Left ventricle myocardium inferior (tissue), 1 donor: ENCODE results near the gene WFIKKN2. TPM values are rescaled to one million over a fixed set of nuclear protein-coding genes. Genes with fewer than 3 reads are reported as not detected.
"Not testable (repeated sequence)": the region's sequence is repeated elsewhere in the genome, so short reads cannot be mapped to it uniquely, and the experiment has no call there.

Source experiments
- DNase-seq: peaks from one replicate; pipeline ENCODE4 v3.0.0-alpha.2; 2020
- H3K27ac ChIP-seq: fragments of 200-600 bp; replicated peaks from 2 replicates; pipeline ENCODE4 v1.8.0; 2021
- H3K27me3 ChIP-seq: fragments of 200-600 bp; 2 replicates; pipeline ENCODE4 v1.8.0; 2021; ENCODE audit warnings: low read depth
- H3K36me3 ChIP-seq: fragments of 200-600 bp; 2 replicates; pipeline ENCODE4 v1.8.0; 2021
- H3K4me1 ChIP-seq: fragments of 200-600 bp; 2 replicates; pipeline ENCODE4 v1.8.0; 2021
- H3K4me3 ChIP-seq: fragments of 200-600 bp; 2 replicates; pipeline ENCODE4 v1.8.0; 2021; ENCODE audit warnings: mild to moderate bottlenecking, moderate library complexity
- H3K9me3 ChIP-seq: fragments of 200-600 bp; replicated peaks from 2 replicates; pipeline ENCODE4 v1.8.0; 2021
- intact Hi-C: fragments of 100-400 bp; cut with micrococcal nuclease; formaldehyde crosslinking; loops from one replicate; pipeline ENCODE4 v1.11.0; 2022
- total RNA-seq: library from RNA; stranded (reverse); fragmentation: NEBNext Ultra II Directional; extraction: Animal tissue kit (Norgen Biotek cat#: 25700); gene quantifications from one replicate; pipeline ENCODE4 v1.2.1, GENCODE V29; 2021
- TF ChIP-seq, protein P1 (sequence below): fragments of 200-600 bp; IDR thresholded peaks from 2 replicates; pipeline ENCODE4 v1.8.0; 2021; ENCODE audit warnings: antibody characterized with exemption, mild to moderate bottlenecking, borderline replicate concordance
- donor health status: DM: no; HTN: yes; CAD: no; lungs with severe emphysema.

Gene WFIKKN2
- total RNA-seq, 1 donor from 2014 or later = 0.25 TPM

DNA sequence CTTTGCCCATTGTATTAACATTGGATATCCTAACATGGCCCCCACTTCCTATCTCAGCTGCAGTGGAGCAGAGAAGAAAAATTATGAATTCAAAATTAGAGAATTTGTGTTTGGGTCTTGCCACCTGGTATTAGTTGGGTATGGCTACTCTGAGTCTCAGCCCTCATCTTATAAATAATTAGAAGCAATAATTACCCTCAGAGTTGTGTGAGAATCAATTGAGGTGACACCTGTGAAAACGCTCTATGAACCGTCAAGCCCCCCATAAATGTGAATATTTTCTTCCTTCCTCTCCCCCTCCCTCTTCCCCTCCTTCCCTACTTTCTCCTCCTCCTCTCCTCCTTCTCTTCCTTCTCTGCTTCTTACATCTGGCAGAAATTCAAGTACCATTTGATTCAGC is 39.7 kb downstream of the WFIKKN2 start:
- intact Hi-C loops = no loop called here

DNA sequence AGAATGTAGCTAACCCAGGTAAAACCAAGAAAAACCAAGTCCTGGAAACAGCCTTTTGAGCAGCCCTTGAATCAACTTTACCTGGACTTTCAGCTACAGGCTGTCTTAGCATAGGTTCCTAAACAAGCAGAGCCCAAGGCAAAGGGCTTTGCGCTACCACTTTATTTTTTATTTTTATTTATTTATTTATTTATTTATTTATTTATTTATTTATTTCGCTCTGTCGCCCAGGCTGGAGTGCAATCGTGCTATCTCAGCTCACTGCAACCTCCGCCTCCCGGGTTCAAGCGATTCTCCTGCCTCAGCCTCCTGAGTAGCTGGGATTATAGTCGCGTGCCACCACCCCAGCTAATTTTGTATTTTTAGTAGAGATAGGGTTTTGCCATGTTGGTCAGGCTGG is 41.7 kb downstream of the WFIKKN2 start:
- H3K27ac ChIP-seq, H3K4me3 ChIP-seq, DNase-seq, H3K27me3 ChIP-seq, H3K4me1 ChIP-seq, intact Hi-C loops, H3K36me3 ChIP-seq: not testable (repeated sequence)
- H3K9me3 ChIP-seq = peaks cover 10% of the 10 kb centered on the region

More for the DNA sequence above, 39.7 kb downstream of the WFIKKN2 start:
- DNase-seq = no peak
- H3K9me3 ChIP-seq = peaks cover 9% of the 10 kb centered on the region
- no peaks in the 10 kb centered on the region for H3K36me3 ChIP-seq
- TF ChIP-seq, protein P1, sequence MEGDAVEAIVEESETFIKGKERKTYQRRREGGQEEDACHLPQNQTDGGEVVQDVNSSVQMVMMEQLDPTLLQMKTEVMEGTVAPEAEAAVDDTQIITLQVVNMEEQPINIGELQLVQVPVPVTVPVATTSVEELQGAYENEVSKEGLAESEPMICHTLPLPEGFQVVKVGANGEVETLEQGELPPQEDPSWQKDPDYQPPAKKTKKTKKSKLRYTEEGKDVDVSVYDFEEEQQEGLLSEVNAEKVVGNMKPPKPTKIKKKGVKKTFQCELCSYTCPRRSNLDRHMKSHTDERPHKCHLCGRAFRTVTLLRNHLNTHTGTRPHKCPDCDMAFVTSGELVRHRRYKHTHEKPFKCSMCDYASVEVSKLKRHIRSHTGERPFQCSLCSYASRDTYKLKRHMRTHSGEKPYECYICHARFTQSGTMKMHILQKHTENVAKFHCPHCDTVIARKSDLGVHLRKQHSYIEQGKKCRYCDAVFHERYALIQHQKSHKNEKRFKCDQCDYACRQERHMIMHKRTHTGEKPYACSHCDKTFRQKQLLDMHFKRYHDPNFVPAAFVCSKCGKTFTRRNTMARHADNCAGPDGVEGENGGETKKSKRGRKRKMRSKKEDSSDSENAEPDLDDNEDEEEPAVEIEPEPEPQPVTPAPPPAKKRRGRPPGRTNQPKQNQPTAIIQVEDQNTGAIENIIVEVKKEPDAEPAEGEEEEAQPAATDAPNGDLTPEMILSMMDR = no peak
- H3K27ac ChIP-seq = no peak overlapping the region
- H3K27me3 ChIP-seq = no peaks in the 10 kb centered on the region
- H3K4me1 ChIP-seq = peaks cover 14% of the 10 kb centered on the region
- H3K4me3 ChIP-seq = no peak overlapping the region

DNA sequence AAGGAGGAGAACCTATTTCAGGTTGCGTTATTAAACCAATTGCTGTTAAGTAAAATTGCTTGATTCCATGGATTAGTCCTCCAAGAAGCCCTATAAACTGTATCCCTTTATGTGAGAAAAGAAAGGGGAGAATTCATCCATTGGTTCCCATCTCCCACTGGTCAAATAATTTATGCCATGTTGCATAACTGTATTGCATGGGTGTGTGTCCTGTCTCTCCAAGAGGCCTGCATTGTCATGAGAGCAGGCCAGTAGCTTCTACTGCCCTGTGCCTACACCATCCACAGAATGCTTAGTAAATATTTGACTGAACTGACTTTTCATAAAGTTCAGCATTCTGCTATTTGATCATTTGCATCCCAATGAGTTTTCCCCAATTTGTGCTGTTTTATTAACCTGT is 42.5 kb downstream of the WFIKKN2 start:
- H3K36me3 ChIP-seq = no peaks in the 10 kb centered on the region
- H3K4me1 ChIP-seq = peaks cover 2% of the 10 kb centered on the region
- DNase-seq = no peak
- TF ChIP-seq, protein P1 = no peak
- H3K9me3 ChIP-seq = peaks cover 10% of the 10 kb centered on the region
- no peak overlapping the region for H3K27ac ChIP-seq
- no peak overlapping the region for H3K4me3 ChIP-seq
- H3K27me3 ChIP-seq = no peaks in the 10 kb centered on the region
- intact Hi-C loops = no loop called here

DNA sequence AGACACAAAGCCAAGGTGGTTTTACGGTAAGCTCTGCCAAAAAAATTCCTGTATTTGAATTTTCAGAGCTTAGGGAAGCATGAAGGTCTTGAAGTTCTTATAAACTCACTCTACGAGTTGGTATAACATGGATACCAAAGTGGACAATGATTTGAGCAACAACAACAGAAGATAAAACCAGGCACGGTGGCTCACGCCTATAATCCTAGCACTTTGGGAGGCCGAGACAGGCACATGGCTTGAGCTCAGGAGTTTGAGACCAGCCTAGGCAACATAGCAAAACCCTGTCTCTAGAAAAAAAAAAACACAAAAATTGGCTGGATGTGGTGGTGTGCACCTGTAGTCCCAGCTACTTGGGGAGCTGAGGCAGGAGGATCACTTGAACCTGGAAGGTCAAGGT is 43.7 kb downstream of the WFIKKN2 start:
- intact Hi-C loops = no loop called here
- no peaks in the 10 kb centered on the region for H3K36me3 ChIP-seq
- H3K4me3 ChIP-seq = no peak overlapping the region
- peaks cover 10% of the 10 kb centered on the region for H3K9me3 ChIP-seq
- peaks cover 4% of the 10 kb centered on the region for H3K4me1 ChIP-seq
- DNase-seq = no peak
- no peaks in the 10 kb centered on the region for H3K27me3 ChIP-seq
- H3K27ac ChIP-seq = no peak overlapping the region
- TF ChIP-seq, protein P1 = no peak

DNA sequence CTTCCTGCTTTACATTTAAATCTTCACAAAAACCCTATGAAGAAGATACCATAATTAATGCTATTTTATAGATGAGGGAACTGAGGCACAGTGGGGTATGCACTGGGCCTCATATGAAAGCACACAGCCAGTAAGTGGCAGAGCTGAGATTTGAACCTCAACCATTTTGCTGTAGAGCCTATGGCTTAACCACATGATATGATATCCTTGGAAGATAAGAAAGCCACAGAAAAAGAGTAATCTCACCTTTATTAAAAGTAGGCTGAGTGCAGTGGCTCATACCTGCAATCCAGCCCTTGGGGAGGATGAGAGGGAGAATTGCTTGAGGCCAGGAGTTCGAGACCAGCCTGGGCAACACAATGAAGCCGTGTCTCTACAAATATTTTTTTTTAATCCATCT is 45.8 kb downstream of the WFIKKN2 start:
- intact Hi-C loops = no loop called here
- Histone ChIP-seq H3K27ac (no peak overlapping the region), H3K4me3 (no peak overlapping the region), H3K36me3 (no peaks in the 10 kb centered on the region), H3K9me3 (peaks cover 10% of the 10 kb centered on the region), H3K27me3 (no peaks in the 10 kb centered on the region), H3K4me1 (peaks cover 15% of the 10 kb centered on the region)
- no peak for DNase-seq
- TF ChIP-seq, protein P1 = no peak

DNA sequence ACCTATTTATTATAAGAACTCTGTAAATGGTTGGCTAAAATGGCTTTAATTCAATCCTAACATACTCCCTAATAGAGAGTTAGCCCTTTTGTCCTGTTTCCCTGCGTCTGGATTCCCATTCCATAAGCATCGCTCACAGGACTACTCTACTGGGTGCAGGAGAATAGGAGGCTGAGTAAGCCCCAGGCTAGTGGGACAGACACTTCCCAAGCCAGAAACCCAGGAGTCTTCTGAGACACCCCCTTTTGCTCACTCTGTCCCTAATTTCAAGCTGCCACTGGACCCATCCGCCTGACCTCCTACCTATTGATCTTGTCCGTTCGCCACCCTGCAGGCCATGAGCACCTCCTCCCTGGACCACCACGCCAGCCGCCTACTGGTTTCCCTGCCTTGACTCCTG is 47.5 kb downstream of the WFIKKN2 start:
- intact Hi-C loops = no loop called here
- H3K9me3 ChIP-seq = peaks cover 10% of the 10 kb centered on the region

More for the DNA sequence above, 47.5 kb downstream of the WFIKKN2 start:
- TF ChIP-seq, protein P1 = no peak
- H3K36me3 ChIP-seq = no peaks in the 10 kb centered on the region
- H3K27me3 ChIP-seq = no peaks in the 10 kb centered on the region
- H3K4me1 ChIP-seq = peaks cover 15% of the 10 kb centered on the region
- no peak overlapping the region for H3K27ac ChIP-seq
- H3K4me3 ChIP-seq = no peak overlapping the region
- no peak for DNase-seq
